ENCODE results near the gene ZSWIM6.

GRCh38 chr5:61523073-61523472 is 191.0 kb downstream of the ZSWIM6 start:
- TF ChIP-seq, protein P1, sequence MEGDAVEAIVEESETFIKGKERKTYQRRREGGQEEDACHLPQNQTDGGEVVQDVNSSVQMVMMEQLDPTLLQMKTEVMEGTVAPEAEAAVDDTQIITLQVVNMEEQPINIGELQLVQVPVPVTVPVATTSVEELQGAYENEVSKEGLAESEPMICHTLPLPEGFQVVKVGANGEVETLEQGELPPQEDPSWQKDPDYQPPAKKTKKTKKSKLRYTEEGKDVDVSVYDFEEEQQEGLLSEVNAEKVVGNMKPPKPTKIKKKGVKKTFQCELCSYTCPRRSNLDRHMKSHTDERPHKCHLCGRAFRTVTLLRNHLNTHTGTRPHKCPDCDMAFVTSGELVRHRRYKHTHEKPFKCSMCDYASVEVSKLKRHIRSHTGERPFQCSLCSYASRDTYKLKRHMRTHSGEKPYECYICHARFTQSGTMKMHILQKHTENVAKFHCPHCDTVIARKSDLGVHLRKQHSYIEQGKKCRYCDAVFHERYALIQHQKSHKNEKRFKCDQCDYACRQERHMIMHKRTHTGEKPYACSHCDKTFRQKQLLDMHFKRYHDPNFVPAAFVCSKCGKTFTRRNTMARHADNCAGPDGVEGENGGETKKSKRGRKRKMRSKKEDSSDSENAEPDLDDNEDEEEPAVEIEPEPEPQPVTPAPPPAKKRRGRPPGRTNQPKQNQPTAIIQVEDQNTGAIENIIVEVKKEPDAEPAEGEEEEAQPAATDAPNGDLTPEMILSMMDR (IDR thresholded peaks at IDR 0.05; ENCODE audit: low read length): no peak
- TF ChIP-seq EZH2phosphoT487 (IDR thresholded peaks at IDR 0.05; ENCODE audit: low read length): no peak
- no peak for TF ChIP-seq EZH2 (optimal IDR thresholded peaks at IDR 0.05; ENCODE audit: low read depth, low read length)
